ENCODE results near the gene SPTAN1. TPM values are rescaled to one million over a fixed set of nuclear protein-coding genes. Genes with fewer than 3 reads are reported as not detected.

Gene SPTAN1
- total RNA-seq, 1 experiment from 2014 or later: 229 TPM

DNA sequence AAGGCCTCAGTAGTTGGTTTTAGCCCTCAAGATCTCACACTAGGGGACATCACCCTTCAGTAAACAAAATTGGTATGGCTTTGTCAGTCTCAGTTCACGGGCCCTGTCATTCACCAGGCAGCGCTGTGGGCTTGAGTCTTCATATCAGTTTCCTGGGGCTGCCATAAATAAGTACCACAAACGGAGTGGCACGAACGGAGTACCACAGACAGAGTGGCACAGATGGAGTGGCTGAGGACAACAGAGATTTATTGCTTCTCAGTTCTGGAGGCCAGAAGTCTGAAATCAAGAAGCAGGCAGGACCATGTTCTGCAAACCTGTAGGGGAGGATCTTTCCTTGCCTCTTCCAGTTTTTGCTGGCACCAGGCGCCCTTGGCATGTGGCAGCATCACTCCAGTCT is 66.7 kb downstream of the SPTAN1 start:
- in situ Hi-C loops (cut with HindIII; ENCODE audit: low pct_unique_long_range_greater_than_20kb, low sequenced_read_pairs): no loop called here
- Histone ChIP-seq H3K4me3 (ENCODE audit: low read depth in 2 of 2, low read length in 2 of 2) (no peak overlapping the region), H3K27me3 (ENCODE audit: control insufficient read depth, insufficient read depth, low read length) (no peaks in the 10 kb centered on the region), H3K27ac (ENCODE audit: low read length) (no peak overlapping the region), H3K36me3 (ENCODE audit: control insufficient read depth, insufficient read depth, low read length) (peaks cover 14% of the 10 kb centered on the region), H3K4me1 (ENCODE audit: control insufficient read depth, insufficient read depth, low read length) (no peaks in the 10 kb centered on the region), H3K9me3 (ENCODE audit: control insufficient read depth, insufficient read depth, low read depth, low read length) (no peaks in the 10 kb centered on the region)
- no peak for ATAC-seq
- no peak for TF ChIP-seq POLR2AphosphoS5 (IDR thresholded peaks at IDR 0.05; ENCODE audit: low read depth, low read length)
- TF ChIP-seq, protein P1, sequence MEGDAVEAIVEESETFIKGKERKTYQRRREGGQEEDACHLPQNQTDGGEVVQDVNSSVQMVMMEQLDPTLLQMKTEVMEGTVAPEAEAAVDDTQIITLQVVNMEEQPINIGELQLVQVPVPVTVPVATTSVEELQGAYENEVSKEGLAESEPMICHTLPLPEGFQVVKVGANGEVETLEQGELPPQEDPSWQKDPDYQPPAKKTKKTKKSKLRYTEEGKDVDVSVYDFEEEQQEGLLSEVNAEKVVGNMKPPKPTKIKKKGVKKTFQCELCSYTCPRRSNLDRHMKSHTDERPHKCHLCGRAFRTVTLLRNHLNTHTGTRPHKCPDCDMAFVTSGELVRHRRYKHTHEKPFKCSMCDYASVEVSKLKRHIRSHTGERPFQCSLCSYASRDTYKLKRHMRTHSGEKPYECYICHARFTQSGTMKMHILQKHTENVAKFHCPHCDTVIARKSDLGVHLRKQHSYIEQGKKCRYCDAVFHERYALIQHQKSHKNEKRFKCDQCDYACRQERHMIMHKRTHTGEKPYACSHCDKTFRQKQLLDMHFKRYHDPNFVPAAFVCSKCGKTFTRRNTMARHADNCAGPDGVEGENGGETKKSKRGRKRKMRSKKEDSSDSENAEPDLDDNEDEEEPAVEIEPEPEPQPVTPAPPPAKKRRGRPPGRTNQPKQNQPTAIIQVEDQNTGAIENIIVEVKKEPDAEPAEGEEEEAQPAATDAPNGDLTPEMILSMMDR (IDR thresholded peaks at IDR 0.05): no peak
- TF ChIP-seq TCF7L2 (IDR thresholded peaks at IDR 0.05; ENCODE audit: low read depth, low read length): no peak
- no peak for TF ChIP-seq SIN3A (IDR thresholded peaks at IDR 0.05; ENCODE audit: borderline replicate concordance, insufficient read depth, low read depth, low read length)
- TF ChIP-seq, protein P2, sequence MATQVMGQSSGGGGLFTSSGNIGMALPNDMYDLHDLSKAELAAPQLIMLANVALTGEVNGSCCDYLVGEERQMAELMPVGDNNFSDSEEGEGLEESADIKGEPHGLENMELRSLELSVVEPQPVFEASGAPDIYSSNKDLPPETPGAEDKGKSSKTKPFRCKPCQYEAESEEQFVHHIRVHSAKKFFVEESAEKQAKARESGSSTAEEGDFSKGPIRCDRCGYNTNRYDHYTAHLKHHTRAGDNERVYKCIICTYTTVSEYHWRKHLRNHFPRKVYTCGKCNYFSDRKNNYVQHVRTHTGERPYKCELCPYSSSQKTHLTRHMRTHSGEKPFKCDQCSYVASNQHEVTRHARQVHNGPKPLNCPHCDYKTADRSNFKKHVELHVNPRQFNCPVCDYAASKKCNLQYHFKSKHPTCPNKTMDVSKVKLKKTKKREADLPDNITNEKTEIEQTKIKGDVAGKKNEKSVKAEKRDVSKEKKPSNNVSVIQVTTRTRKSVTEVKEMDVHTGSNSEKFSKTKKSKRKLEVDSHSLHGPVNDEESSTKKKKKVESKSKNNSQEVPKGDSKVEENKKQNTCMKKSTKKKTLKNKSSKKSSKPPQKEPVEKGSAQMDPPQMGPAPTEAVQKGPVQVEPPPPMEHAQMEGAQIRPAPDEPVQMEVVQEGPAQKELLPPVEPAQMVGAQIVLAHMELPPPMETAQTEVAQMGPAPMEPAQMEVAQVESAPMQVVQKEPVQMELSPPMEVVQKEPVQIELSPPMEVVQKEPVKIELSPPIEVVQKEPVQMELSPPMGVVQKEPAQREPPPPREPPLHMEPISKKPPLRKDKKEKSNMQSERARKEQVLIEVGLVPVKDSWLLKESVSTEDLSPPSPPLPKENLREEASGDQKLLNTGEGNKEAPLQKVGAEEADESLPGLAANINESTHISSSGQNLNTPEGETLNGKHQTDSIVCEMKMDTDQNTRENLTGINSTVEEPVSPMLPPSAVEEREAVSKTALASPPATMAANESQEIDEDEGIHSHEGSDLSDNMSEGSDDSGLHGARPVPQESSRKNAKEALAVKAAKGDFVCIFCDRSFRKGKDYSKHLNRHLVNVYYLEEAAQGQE (IDR thresholded peaks at IDR 0.05; ENCODE audit: insufficient read depth in 1 of 2, low read depth in 2 of 2, low read length in 1 of 2): no peak
- no peak for DNase-seq (ENCODE audit: low read depth, low spot score)
- ChIA-PET POLR2A (no interaction called here), CTCF (no interaction called here)
- no TSS peak for BruUV-seq (replicated peaks)
- intact Hi-C loops (cut with micrococcal nuclease; ENCODE audit: unreplicated experiment): no loop called here

DNA sequence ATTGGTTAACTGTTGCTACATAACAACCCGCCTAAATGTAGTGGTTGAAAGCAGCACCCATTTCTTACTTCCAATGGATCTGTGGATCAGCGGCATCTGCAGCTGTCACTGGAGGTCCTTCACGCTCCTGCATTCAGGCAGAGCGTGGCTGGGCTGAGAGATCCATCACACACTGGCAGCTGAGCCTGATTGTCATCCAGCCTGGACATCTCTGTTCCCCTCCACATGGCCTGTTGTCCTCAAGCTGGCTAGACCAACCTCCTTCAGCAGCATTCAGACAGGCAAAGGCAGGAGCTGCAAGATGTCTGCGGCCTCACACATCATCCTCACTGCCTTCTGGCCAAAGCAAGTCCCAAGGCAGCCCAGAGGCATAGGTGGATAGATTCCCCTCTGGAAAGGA is 67.4 kb downstream of the SPTAN1 start:
- no TSS peak for BruUV-seq (replicated peaks)

More for the DNA sequence above, 67.4 kb downstream of the SPTAN1 start:
- ATAC-seq: no peak
- H3K27ac ChIP-seq (ENCODE audit: low read length): no peak overlapping the region
- in situ Hi-C loops (cut with HindIII; ENCODE audit: low pct_unique_long_range_greater_than_20kb, low sequenced_read_pairs) (no loop called here), intact Hi-C loops (cut with micrococcal nuclease; ENCODE audit: unreplicated experiment) (no loop called here)
- DNase-seq (ENCODE audit: low read depth, low spot score): no peak
- CTCF ChIA-PET: no interaction called here
- H3K4me1 ChIP-seq (ENCODE audit: control insufficient read depth, insufficient read depth, low read length): no peaks in the 10 kb centered on the region
- H3K27me3 ChIP-seq (ENCODE audit: control insufficient read depth, insufficient read depth, low read length): no peaks in the 10 kb centered on the region
- no peaks in the 10 kb centered on the region for H3K9me3 ChIP-seq (ENCODE audit: control insufficient read depth, insufficient read depth, low read depth, low read length)
- POLR2A ChIA-PET: no interaction called here
- H3K36me3 ChIP-seq (ENCODE audit: control insufficient read depth, insufficient read depth, low read length): peaks cover 13% of the 10 kb centered on the region
- H3K4me3 ChIP-seq (ENCODE audit: low read depth in 2 of 2, low read length in 2 of 2): no peak overlapping the region
- no peak for TF ChIP-seq SIN3A (IDR thresholded peaks at IDR 0.05; ENCODE audit: borderline replicate concordance, insufficient read depth, low read depth, low read length)
- TF ChIP-seq, protein P2 (IDR thresholded peaks at IDR 0.05; ENCODE audit: insufficient read depth in 1 of 2, low read depth in 2 of 2, low read length in 1 of 2): no peak
- TF ChIP-seq TCF7L2 (IDR thresholded peaks at IDR 0.05; ENCODE audit: low read depth, low read length): no peak
- no peak for TF ChIP-seq POLR2AphosphoS5 (IDR thresholded peaks at IDR 0.05; ENCODE audit: low read depth, low read length)
- TF ChIP-seq, protein P1 (IDR thresholded peaks at IDR 0.05): no peak
